SHP77 treated with DMSO at 0.1 percent for 48 hours (cell line): Measurements from ENCODE around the gene SRGAP3.

Source experiments
- DNase-seq: peaks from one replicate; lab custom pipeline; 2025; lab: John Stamatoyannopoulos, UW

The SRGAP3 gene

DNA sequence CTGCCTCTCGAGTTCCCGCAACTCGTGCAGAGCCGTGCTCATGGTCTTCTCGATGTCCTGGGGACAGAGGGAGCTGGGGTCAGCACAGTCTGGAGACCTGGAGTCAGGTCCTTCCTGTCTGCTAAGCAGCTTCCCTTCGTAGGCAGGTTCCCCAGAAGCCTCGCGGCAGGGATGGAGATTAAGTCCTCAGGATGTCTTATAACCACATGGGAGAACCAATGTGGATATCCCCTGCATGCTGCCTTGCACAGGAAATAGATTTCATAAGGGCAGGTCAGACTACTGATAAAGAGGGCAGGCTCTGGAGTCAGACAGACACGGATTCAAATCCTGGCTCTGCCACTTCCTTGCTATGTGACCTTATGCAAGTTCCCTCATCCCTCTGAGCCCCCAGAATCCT, 263.6 kb downstream of the SRGAP3 start:
- DNase-seq, result no peak

DNA sequence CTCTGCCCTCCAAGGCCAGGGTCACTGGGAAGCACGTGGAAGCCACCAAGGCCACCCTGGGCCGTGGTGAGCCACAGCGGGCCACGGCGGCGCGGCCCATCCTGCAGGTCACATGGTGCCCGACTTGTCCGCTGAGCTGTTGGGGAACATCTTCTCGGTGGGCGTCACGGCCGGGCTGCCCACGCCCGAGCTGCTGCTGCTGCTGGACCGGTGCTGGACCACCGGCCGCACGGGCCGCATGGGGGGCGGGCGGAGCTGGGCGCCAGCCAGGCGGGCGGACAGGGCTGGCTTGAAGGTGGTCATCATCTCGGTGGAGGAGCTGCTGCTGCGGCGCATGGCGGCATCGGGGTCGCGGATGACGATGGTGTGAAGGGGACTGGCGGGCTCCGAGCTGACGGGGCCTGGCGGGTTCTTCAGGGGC, 264.0 kb downstream of the SRGAP3 start:
- no peak for DNase-seq

DNA sequence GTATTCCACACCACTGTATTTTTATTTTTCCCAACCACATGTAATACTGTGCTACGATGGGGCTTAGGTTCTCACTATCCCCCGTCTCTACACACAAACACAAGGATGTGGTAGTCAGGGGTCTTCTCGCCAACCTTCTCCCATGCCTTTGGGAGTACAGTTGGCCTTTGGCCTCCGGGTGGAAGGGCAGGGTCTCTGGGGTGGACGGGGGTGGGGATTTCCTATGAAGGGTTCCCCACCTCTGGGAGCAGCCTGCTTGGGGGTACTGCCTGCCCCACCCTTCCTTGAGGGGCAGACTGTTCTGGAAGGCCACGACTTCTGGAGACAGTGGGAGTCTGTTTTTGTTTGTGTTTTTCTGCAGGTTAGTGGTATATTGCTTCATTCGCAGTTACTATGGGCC, 264.9 kb downstream of the SRGAP3 start:
- no peak for DNase-seq

DNA sequence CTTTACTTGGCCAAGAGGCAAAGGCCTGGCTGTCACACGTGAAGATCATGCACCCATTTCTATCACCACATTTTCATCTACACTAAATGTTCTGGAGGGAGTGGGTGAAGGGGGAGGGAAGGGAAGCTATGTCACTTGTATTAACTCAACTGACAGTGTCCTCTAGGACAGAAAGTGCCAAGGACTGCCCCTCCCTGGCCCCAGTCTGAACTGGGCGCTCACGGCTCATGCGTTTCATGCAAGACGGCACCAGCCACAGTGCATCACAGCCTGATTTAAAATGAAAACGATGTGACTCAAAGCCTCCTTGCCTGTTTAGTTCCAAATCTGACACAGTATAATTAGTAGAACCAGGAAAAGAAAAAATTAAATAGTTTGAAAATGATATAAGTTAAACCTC, 265.4 kb downstream of the SRGAP3 start:
- no peak for DNase-seq

DNA sequence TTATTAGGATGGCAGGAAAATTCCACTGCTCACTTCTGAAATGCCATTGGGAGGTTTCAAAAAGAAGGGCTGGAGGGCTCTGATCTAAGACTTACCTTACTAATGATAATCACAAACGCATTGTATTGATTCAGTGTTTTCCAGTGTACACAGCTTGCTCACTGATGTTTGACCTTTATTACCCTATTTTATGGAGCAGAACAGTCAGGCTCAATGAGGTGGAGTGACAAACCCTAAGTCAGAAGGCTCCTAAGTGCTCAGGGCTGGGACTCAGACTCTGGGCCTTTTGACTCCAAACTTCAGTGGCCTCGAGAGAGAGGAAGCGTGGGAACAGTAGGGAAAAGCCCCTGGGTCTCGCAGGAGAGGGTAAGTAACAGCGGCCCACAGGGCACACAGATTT, 265.9 kb downstream of the SRGAP3 start:
- DNase-seq, result no peak

- no peak for DNase-seq
These were observed 266.4 kb downstream of the SRGAP3 start for GRCh38 chr3:8983026-8983425.

DNA sequence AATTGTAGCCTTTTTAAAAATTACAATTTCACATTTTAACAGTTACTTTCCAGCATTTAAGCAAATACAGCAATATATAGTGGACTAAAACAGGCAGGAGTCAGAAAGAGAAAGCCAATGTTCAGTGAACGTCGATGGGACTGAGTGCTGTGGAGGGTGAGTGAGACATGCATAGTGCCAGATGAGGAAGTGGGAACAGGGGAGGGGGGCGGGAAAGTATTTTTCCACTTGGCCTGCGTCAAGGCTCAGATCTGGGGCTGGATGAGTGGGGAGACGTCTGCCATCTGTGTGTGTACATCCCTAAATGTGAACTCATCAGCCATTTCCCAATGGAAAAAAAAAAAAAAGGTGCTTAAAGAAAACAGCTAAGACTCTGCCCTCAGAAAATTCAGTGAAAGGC, 266.9 kb downstream of the SRGAP3 start:
- no peak for DNase-seq

- no peak for DNase-seq
These were observed 267.7 kb downstream of the SRGAP3 start for GRCh38 chr3:8981700-8982099.

- DNase-seq, result no peak
These were observed 268.1 kb downstream of the SRGAP3 start for GRCh38 chr3:8981296-8981695.

DNA sequence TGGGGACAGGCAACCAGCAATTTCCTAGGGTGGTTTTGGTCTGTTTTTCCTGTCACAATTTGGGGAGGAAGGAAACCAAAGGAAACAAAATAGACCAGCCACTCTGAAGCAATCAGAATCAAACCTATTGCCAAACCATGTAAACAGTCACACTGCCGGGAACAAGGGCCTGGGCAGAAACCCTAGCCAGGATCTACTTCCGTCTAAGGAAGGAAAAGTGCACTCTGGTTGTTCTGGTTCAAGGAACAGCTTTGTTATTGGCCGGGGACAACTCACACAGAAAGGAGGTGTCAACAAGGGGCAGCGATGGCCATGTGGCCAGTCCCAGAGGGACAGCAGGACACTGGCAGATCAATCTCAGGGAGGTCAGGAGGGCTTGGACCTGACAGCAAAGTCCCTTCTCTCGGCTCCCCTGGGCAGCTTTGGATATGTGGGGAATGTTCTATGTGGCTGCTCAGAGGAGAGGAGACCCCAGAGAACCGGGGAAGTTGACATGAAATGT, 268.6 kb downstream of the SRGAP3 start:
- DNase-seq, result no peak

- no peak for DNase-seq
These were observed 270.2 kb downstream of the SRGAP3 start for GRCh38 chr3:8979262-8979661.

GRCh38 chr3:8978551-8978950, 270.9 kb downstream of the SRGAP3 start:
- DNase-seq, result no peak

- DNase-seq, result no peak
These were observed 272.8 kb downstream of the SRGAP3 start for GRCh38 chr3:8976540-8977182.

DNA sequence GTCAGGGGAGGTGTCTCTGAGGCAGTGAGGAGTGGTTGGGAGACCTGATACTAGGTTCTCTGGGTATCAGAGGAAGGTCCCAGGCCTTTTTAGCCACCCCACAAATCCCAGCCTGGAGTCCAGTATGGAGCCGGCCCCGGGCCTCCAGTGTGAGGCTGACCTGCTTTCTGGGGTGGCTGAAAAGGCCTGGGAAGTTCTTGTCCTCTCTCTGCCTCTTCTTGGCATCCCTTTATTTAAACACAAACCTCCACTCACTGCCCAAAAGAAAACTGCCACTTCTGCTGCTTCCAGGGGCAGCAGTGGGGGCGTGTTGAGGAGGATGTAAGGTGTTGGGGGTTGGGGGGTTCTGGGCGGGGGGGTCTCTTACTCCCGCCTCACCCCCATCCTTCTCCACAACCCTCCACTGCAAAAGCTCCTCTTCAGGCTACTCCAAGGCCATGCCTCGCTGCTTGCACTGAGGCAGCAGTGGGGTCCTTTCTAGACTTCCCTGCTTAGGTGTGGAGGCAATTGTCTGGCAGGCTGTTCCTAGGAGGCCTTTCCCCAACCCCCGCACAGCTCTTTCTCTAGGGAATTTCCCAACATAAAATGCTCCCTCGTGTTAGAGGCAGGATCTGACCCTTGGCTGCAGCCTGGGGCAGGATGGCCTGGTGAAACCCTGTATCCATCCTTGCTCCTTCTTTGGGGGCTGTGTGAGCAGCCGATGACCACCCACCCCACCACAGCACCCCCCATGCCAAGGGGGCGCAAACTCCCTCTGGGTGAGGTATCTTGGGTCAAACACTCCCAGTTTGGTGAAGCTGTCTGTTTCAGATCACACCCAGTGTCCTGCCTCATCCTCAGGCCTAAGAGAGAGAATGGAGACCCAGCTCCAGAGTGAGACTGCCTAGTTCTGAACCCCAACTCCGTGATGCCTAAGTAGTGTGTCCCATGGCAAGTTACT, 274.1 kb downstream of the SRGAP3 start:
- DNase-seq, result no peak

DNA sequence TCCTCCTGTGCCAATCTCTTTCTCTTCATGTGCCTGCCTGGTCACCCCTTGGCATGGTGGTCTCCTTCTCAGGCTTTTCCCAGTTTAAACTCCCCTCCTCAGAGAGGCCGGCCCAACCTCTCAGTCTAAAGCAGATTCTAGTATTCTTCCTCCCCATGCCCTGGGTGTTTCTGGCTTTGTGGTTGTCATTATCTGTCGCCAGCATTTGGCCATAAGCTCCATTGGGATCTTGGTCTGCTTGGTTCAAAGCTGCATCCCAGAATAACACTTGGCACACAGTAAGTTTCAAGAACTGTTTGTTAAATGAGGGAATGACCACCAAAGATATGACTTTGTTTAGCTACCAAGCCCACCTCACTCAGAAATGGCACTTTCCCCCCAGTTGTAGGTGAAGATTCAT, 275.0 kb downstream of the SRGAP3 start:
- no peak for DNase-seq

GRCh38 chr3:8972639-8973038, 276.8 kb downstream of the SRGAP3 start:
- no peak for DNase-seq

DNA sequence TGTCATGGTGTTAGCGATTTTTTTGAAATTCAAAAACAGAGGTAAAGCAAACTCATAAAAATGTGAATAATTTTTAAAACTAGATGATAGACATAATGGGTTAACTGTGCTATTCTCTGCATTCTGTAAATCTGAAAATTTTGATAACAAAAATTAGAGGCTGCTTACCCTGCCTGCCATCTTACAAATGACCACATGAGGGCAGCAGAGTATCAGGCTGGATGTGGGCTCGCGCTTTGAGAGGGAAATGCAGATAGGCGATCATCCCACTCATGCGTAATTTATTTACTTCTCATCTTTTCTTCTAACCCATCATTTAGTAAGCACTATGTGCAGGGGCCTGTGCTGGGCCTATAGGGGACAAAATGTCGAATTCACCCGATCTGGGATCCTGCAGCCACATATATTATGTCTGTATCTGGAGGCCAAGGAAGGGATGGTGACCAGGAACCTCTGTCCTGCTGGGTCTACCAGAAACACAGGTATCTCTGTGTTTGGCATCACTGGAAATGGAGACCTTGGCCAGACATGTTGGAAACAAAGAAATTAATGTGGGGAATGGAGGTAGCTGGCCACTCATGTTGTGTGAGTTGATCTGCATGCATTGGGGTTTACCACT, 278.4 kb downstream of the SRGAP3 start:
- DNase-seq, result peak; percentile 5

GRCh38 chr3:8969241-8969640, 280.2 kb downstream of the SRGAP3 start:
- DNase-seq, result no peak

- DNase-seq, result no peak
These were observed 281.0 kb downstream of the SRGAP3 start for GRCh38 chr3:8968375-8968882.

GRCh38 chr3:8967553-8967952, 281.9 kb downstream of the SRGAP3 start:
- no peak for DNase-seq

GRCh38 chr3:8966820-8967348, 282.6 kb downstream of the SRGAP3 start:
- DNase-seq, result no peak

DNA sequence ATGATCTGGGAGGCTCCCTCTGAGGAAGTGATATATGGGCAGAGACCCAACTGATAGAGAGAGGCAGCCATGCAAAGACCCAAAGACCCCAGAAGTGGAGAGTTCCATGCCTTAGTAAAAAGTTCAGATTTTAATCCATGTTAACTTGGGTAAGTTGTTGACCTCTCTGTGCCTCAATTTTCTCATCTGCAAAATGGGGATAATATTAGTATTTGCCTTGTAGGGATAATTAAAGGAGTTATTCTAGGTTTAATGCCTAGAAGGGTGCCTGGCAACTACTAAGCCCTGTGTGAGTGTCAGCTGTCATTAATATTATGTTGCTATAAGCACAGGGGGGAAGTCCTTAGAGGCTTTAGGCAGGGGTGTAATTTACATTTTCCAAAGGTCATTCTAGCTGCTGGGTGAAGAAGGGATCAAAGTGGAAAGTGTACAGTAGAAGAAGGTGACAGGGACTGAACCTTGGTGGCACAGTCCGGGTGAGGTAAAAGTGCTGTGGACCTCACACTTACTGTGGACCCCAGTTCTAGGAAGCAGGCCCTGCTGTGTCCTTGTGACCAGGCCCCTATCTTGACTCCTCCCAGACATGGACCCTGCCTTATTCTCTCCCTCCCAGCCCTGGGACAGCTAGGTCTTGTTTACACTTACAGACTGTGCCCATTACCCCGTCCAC, 283.2 kb downstream of the SRGAP3 start:
- no peak for DNase-seq
